Adipocyte (in vitro differentiated cells): Measurements from ENCODE around the gene FIP1L1.
A peak's percentile ranks its signal among the peaks of the same experiment; 100 is the strongest.
"Not testable (repeated sequence)": the region's sequence is repeated elsewhere in the genome, so short reads cannot be mapped to it uniquely, and the experiment has no call there.

Experiments used
- DNase-seq: peaks from one replicate; pipeline ENCODE4 v3.0.0-alpha.2; 2015; ENCODE audit warnings: low read depth
- H3K27me3 ChIP-seq: replicated peaks from 2 replicates; pipeline ENCODE4 v1.7.0; 2013; ENCODE audit warnings: mild to moderate bottlenecking, low read length, moderate library complexity; ENCODE audit not compliant: control insufficient read depth, insufficient read depth
- H3K36me3 ChIP-seq: 2 replicates; pipeline ENCODE4 v1.7.0; 2013; ENCODE audit warnings: low read length, mild to moderate bottlenecking, moderate library complexity; ENCODE audit not compliant: control insufficient read depth, insufficient read depth, severe bottlenecking
- H3K4me1 ChIP-seq: 2 replicates; pipeline ENCODE4 v1.7.0; 2013; ENCODE audit warnings: mild to moderate bottlenecking, low read length, moderate library complexity; ENCODE audit not compliant: control insufficient read depth, insufficient read depth
- H3K4me3 ChIP-seq: 2 replicates; pipeline ENCODE4 v1.7.0; 2013; ENCODE audit warnings: mild to moderate bottlenecking, low read length, moderate library complexity
- H3K9ac ChIP-seq: 2 replicates; pipeline ENCODE4 v1.7.0; 2013; ENCODE audit warnings: mild to moderate bottlenecking, low read length, moderate library complexity
- H3K9me3 ChIP-seq: 2 replicates; pipeline ENCODE4 v1.7.0; 2013; ENCODE audit warnings: mild to moderate bottlenecking, low read length, moderate library complexity; ENCODE audit not compliant: control insufficient read depth

Gene FIP1L1, protein sequence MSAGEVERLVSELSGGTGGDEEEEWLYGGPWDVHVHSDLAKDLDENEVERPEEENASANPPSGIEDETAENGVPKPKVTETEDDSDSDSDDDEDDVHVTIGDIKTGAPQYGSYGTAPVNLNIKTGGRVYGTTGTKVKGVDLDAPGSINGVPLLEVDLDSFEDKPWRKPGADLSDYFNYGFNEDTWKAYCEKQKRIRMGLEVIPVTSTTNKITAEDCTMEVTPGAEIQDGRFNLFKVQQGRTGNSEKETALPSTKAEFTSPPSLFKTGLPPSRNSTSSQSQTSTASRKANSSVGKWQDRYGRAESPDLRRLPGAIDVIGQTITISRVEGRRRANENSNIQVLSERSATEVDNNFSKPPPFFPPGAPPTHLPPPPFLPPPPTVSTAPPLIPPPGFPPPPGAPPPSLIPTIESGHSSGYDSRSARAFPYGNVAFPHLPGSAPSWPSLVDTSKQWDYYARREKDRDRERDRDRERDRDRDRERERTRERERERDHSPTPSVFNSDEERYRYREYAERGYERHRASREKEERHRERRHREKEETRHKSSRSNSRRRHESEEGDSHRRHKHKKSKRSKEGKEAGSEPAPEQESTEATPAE

DNA sequence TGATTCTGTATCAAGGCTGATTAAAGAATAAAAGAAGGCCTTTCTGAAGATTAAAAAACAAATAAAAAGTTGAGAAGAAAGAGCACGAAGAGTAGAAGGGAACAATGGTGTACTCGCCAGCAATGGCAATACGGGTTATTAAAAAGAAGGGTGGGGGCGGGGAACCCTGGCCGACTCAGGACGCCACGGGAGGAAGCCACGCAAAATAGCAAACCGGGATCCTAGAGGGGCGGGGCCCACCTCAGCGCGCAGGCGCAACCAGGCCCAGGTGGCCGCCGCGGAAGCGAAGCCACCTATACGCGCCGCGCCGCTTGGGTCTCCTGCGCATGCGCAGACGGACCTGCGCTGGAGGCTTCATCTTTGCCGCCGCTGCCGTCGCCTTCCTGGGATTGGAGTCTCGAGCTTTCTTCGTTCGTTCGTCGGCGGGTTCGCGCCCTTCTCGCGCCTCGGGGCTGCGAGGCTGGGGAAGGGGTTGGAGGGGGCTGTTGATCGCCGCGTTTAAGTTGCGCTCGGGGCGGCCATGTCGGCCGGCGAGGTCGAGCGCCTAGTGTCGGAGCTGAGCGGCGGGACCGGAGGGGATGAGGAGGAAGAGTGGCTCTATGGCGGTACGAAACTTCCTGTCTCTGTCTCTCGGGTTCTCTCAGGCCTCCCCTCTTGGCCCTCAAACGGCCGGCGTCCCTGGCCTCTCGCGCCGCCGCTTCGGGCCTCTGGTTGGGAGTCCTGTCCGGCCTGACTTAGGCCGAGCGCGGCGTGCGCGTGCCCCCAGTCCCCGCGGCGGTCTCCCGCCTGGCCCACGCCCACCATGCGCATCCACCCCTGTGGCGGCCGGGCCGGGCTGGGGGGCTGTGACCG is at the start of gene FIP1L1:
TSS of gene FIP1L1 (plus strand) at position 323 of the 852 bp plus-strand sequence. CDS start at position 521, 198 bp downstream.
- H3K4me3 ChIP-seq = peak within 1 kb of the TSS; percentile 94
- no peaks in the 10 kb centered on the region for H3K27me3 ChIP-seq
- peaks cover 23% of the 10 kb centered on the region for H3K4me1 ChIP-seq
- no peaks in the 10 kb centered on the region for H3K9me3 ChIP-seq
- peaks cover 5% of the 10 kb centered on the region for H3K36me3 ChIP-seq
- DNase-seq = peak; percentile 97
- H3K9ac ChIP-seq = peak within 1 kb of the TSS; percentile 95

DNA sequence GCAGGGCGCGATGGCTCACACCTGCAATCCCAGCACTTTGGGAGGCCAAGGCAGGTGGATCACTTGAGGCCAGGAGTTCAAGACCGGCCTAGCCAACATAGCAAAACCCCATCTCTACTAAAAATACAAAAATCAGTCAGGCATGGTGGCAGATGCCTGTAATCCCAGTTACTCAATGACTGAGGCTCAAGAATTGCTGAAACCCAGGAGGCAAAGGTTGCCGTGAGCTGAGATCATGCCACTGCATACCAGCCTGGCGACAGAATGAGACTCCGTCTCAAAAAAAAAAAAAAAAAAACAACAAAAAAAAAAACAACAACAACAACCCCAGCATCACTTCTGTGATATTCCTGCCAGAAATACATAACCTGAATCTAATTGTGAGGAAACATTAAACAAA is 42.5 kb upstream of the FIP1L1 start:
- not testable (repeated sequence) for H3K4me3 ChIP-seq, H3K27me3 ChIP-seq, H3K9me3 ChIP-seq, DNase-seq, H3K36me3 ChIP-seq, H3K9ac ChIP-seq, H3K4me1 ChIP-seq

DNA sequence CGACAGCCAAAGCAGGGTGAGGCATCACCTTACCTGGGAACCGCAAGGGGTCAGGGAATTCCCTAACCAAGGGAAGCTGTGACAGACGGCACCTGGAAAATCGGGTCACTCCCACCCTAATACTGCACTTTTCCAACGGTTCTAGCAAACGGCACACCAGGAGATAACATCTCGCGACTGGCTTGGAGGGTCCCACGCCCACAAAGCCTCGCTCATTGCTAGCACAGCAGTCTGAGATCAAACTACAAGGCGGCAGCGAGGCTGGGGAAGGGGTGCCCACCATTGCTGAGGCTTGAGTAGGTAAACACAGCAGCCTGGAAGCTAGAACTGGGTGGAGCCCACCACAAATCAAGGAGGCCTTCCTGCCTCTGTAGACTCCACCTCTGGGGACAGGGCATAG is 37.3 kb upstream of the FIP1L1 start:
- H3K27me3 ChIP-seq, DNase-seq, H3K9ac ChIP-seq, H3K4me3 ChIP-seq, H3K36me3 ChIP-seq, H3K9me3 ChIP-seq, H3K4me1 ChIP-seq: not testable (repeated sequence)

DNA sequence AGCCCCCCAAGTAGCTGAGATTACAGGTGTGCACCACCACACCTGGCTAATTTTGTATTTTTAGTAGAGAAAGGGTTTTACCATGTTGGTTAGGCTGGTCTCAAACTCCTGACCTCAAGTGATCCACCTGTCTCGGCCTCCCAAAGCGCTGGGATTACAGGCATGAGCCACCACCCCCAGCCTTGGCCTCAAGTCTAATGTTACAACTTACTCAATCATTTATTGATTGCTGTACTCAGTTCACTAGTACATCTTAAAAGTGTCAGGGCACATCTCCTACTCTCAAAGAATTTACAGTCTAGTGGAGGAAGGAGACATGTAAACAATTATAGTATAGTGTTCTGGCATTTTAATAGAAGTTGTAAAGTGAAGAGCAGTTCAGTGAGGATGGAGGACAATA is 31.0 kb upstream of the FIP1L1 start:
- not testable (repeated sequence) for H3K4me3 ChIP-seq, H3K9me3 ChIP-seq, DNase-seq, H3K9ac ChIP-seq, H3K27me3 ChIP-seq
- H3K36me3 ChIP-seq = peaks cover 23% of the 10 kb centered on the region
- H3K4me1 ChIP-seq = peaks cover 17% of the 10 kb centered on the region

DNA sequence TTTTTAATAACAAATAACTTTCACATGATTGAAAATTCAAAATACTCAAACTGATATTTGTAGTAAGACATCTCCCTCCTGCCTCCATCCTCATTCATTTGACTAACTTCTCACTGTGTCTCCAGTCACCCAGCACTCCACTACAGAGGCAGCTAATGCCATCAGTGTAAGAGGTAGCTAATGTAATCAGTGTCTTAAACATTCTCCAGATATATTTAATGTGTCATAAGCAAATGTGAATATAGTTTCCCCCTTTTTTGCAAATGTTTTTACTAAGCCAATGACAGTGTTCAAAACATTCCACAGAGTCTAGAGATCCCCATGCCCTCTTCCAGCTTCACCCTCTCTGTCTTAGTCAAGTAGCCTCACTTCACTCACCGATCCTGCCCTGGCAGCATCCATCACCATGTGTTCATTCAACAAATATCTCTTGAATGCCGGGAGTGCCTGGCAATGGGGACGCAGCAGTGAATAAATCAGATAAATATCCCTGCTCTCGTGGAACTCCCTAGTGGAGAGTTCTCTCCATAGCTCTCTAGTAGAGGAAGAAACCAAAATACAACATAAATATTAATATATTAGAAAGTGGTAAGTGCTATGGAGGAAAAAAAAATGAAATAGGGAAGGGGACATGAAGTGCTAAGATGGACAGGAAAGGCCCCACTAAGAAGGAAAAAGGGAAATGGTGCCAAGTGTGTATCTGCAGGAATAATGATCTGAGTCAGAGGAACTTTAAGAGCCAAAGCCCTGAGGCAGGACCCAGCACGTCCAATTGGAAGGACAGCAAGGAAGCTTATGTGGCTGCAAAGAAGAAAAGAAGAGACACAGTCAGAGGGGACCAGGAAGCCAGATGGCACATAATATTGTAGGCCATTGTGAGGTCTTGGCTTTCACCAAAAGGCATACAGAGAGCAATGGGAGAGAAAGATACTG is 30.3 kb upstream of the FIP1L1 start:
- Histone ChIP-seq H3K36me3 (peaks cover 29% of the 10 kb centered on the region), H3K9me3 (no peaks in the 10 kb centered on the region), H3K27me3 (no peaks in the 10 kb centered on the region), H3K4me1 (peaks cover 17% of the 10 kb centered on the region), H3K4me3 (peak overlapping the region; percentile 30), H3K9ac (no peak overlapping the region)
- peak; percentile 65 for DNase-seq

DNA sequence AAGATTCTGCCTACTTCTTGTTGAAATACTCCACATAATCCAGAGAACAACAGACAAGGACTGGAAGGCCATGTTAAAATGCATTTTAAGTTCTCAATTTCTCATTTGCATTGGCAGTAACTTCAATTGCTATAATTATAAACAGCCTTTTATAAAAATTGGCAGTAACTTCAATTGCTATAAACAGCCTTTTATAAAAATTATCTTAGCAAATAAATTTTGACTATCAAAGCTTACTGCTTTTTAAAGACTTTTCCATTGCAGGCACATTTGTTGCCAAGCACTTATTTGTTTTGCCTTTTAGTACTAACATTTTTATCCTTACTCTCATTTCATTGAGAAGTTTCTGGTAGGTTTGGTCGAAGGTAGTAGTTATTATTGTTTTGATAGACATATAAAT is 29.4 kb upstream of the FIP1L1 start:
- no peak for DNase-seq
- Histone ChIP-seq H3K27me3 (no peaks in the 10 kb centered on the region), H3K9ac (no peak overlapping the region), H3K4me1 (peaks cover 17% of the 10 kb centered on the region), H3K36me3 (peaks cover 37% of the 10 kb centered on the region), H3K9me3 (no peaks in the 10 kb centered on the region), H3K4me3 (peak overlapping the region; percentile 30)

DNA sequence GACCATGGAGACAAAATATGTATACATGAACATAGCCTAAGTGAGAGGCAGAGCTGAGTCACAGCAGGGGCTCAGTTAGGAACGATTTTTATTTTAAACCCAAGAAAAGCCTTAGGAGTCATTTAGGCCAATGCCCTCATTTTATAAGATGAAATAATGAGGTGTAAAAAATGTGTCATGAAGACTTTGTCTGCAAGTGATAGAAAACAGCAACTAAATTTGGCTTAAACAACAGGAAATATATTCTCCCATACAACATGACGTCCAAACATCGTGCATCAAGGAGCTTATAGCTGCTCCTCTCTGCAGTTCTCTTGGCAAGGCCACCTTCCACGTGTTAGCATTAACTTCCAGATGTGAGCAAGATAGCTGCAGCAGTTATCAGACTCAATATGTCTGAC is 28.4 kb upstream of the FIP1L1 start:
- peaks cover 17% of the 10 kb centered on the region for H3K4me1 ChIP-seq
- H3K27me3 ChIP-seq = no peaks in the 10 kb centered on the region
- no peak overlapping the region for H3K9ac ChIP-seq
- H3K36me3 ChIP-seq = peaks cover 37% of the 10 kb centered on the region
- H3K4me3 ChIP-seq = no peak overlapping the region
- DNase-seq = no peak
- no peaks in the 10 kb centered on the region for H3K9me3 ChIP-seq

DNA sequence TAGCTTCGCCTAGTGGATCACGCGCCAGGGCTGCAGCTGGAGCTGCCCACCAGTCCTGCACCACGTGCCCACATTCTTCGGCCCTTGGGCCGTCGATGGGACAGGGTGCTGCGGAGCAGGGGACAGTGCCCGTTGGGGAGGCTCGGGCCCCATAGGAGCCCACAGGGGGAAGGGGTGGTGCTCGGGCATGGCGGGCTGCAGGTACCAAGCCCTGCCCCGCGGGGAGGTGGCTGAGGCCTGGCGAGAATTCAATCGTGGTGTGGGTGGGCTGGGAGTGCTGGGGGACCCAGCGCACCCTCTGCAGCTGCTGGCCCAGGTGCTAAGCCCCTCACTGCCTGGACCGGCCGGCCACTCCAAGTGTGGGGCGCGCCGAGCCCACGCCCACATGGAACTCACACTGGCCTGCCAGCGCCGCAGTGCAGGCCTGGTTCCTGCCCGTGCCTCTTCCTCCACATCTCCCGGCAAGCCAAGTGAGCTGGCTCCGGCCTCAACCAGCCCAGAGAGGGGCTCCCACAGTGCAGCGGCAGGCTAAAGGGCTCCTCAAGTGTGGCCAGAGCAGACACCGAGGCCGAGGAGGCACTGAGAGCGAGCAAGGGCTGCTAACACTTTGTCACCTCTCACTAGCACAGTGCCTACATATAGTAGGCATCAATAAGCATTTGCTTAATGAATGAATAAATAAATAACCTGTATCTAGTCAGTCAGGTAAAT is 23.3 kb upstream of the FIP1L1 start:
- no peaks in the 10 kb centered on the region for H3K9me3 ChIP-seq
- peaks cover 23% of the 10 kb centered on the region for H3K4me1 ChIP-seq
- no peak for DNase-seq
- peaks cover 33% of the 10 kb centered on the region for H3K36me3 ChIP-seq
- H3K27me3 ChIP-seq = no peaks in the 10 kb centered on the region
- no peak overlapping the region for H3K4me3 ChIP-seq
- no peak overlapping the region for H3K9ac ChIP-seq

DNA sequence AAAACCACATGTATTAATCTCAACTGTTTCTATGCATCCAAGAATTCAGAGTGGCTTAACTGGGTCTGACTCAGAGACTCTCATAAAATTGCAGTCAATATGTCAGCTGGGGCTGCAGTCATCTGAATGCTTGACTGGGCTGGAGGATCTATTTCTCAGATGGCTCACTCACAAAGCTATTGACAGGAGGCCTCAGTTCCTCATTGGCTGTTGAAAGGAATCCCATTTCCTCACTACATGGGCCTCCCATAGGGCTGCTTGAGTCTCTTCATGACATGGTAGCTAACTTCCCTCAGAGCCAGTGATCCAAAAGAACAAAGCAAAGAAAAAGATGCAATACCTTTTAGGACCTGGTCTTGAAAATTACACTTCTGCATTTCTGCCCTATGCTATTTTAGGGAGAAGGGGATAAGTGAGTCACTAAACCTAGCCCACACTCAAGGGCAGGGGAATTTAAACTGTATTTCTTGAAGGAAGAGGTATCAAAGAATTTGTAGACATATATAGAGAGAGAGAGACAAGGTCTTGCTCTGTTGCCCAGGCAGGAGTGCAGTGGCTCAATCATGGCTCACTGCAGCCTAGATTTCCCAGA is 21.4 kb upstream of the FIP1L1 start:
- no peak for DNase-seq
- Histone ChIP-seq H3K4me1 (peaks cover 27% of the 10 kb centered on the region), H3K27me3 (no peaks in the 10 kb centered on the region), H3K36me3 (peaks cover 18% of the 10 kb centered on the region), H3K9ac (no peak overlapping the region), H3K4me3 (no peak overlapping the region), H3K9me3 (no peaks in the 10 kb centered on the region)

DNA sequence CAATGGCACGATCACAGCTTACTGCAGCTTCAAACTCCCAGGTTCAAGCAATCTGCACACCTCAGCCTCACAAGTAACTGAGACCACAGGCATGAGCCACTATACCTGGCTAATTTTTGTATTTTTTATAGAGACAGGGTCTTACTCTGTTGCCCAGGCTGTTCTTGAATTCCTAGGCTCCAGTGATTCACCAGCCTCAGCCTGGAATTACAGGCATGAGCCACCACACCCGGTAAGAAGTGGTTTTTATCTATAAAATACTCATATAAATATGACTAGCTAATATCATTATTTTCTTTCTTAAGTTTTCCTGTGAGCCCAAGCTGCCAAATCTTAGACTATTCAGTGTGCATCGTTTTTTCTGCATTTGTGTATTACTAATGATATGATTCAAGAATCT is 16.0 kb upstream of the FIP1L1 start:
- H3K9me3 ChIP-seq = no peaks in the 10 kb centered on the region
- peak overlapping the region; percentile 98 for H3K4me3 ChIP-seq
- peak; percentile 33 for DNase-seq
- H3K4me1 ChIP-seq = peaks cover 52% of the 10 kb centered on the region
- peak overlapping the region; percentile 27 for H3K9ac ChIP-seq
- no peaks in the 10 kb centered on the region for H3K27me3 ChIP-seq
- no peaks in the 10 kb centered on the region for H3K36me3 ChIP-seq
